K562 (cell line): ENCODE results near the gene DOK3. TPM values are rescaled to one million over a fixed set of nuclear protein-coding genes. Genes with fewer than 3 reads are reported as not detected.
A peak's percentile ranks its signal among the peaks of the same experiment; 100 is the strongest.

Source experiments
- ASH1L ChIP-seq: fragments of 450-650 bp; IDR thresholded peaks from 2 replicates; pipeline ENCODE4 v1.6.1; 2018; ENCODE audit warnings: borderline replicate concordance, mild to moderate bottlenecking, low read depth; ENCODE audit not compliant: partially characterized antibody
- CXXC5 ChIP-seq: fragments of 250-450 bp; sonication (Bioruptor Pico); IDR thresholded peaks from 2 replicates; pipeline ENCODE4 v1.8.0; 2022; ENCODE audit warnings: inconsistent platforms, mild to moderate bottlenecking, moderate library complexity
- FOXJ3 ChIP-seq: sonication (generic); formaldehyde crosslinking; IDR thresholded peaks from 2 replicates; pipeline ENCODE4 v1.4.0; 2020; ENCODE audit warnings: mild to moderate bottlenecking, missing genetic modification reagents
- HMGN3 ChIP-seq: IDR thresholded peaks from 2 replicates; pipeline ENCODE4 v1.6.1; 2011; ENCODE audit warnings: borderline replicate concordance, low read depth, mild to moderate bottlenecking, mixed read lengths, low read length; ENCODE audit not compliant: insufficient read length; ENCODE audit errors: extremely low read depth
- NBN ChIP-seq: fragments of 450-650 bp; IDR thresholded peaks from 2 replicates; pipeline ENCODE4 v1.6.1; 2016; ENCODE audit warnings: low read depth, mild to moderate bottlenecking
- RBFOX2 ChIP-seq: fragments of 200-400 bp; formaldehyde crosslinking; IDR thresholded peaks from 2 replicates; pipeline ENCODE4 v1.6.1; 2017; ENCODE audit warnings: low read depth, mild to moderate bottlenecking, low read length, moderate library complexity
- SP1 ChIP-seq: sonication (generic); formaldehyde crosslinking; IDR thresholded peaks from 2 replicates; pipeline ENCODE4 v1.8.1; 2022; ENCODE audit warnings: mild to moderate bottlenecking, missing genetic modification reagents
- ZBTB17 ChIP-seq: fragments of 450-650 bp; formaldehyde crosslinking; IDR thresholded peaks from 2 replicates; pipeline ENCODE4 v1.4.0; 2020; ENCODE audit warnings: mild to moderate bottlenecking
- ZNF134 ChIP-seq: fragments of 250-450 bp; sonication (Bioruptor Pico); conservative IDR thresholded peaks from 2 replicates; pipeline ENCODE4 v1.4.0; 2020
- ZNF232 ChIP-seq: sonication (generic); formaldehyde crosslinking; IDR thresholded peaks from 2 replicates; pipeline ENCODE4 v1.8.0; 2022; ENCODE audit warnings: mild to moderate bottlenecking, missing genetic modification reagents
- ZNF311 ChIP-seq: fragments of 250-450 bp; sonication (Bioruptor Pico); IDR thresholded peaks from 2 replicates; pipeline ENCODE4 v1.4.0; 2020; ENCODE audit warnings: mild to moderate bottlenecking, moderate library complexity
- polyA plus RNA-seq, 8 experiments: library from polyadenylated mRNA; depleted of rRNA in 4 of 8; stranded (reverse) in 5 of 8; unstranded in 3 of 8; fragments of >200 nt; fragmentation: Nextera tagmentation in 2 of 8; fragmentation: Illumina TruSeq in 1 of 8; extraction: Ambion mirVana in 2 of 8; extraction: Trizol in 1 of 8; gene quantifications; 2 replicates each; pipeline versions ENCODE4 v1.2.1 to v1.2.3, GENCODE V29; 2011 to 2014; ENCODE audit warnings: inconsistent platforms in 1 of 8, missing spikeins in 1 of 8
- total RNA-seq, 7 experiments: library from RNA; depleted of rRNA in 6 of 7; stranded (reverse); fragments of >200 nt in 6 of 7; fragmentation: Illumina TruSeq in 2 of 7; extraction: Trizol in 2 of 7; gene quantifications; 2 replicates each; pipeline versions ENCODE4 v1.2.1 to v1.2.3, GENCODE V29; 2011 to 2021; ENCODE audit warnings: low replicate concordance in 1 of 7
- TF ChIP-seq, protein P1 (sequence below), 2 experiments: fragments of 450-650 bp; IDR thresholded peaks; 2 replicates each; pipeline ENCODE4 v1.6.1; 2016; ENCODE audit warnings: mild to moderate bottlenecking in 2 of 2, borderline replicate concordance in 1 of 2, low read depth in 1 of 2, moderate library complexity in 1 of 2
- TF ChIP-seq, protein P2 (sequence below): IDR thresholded peaks from 2 replicates; pipeline ENCODE4 v1.6.1; 2012; ENCODE audit warnings: low read depth, low read length, improper control_type of control experiment, borderline replicate concordance

The DOK3 gene
- total and polyA plus RNA-seq, 9 of the 15 experiments (the other 6 are each of a cell fraction or from before 2014, with no cell fraction given), result 1.3 to 23.0 (median 8.0) TPM

DNA sequence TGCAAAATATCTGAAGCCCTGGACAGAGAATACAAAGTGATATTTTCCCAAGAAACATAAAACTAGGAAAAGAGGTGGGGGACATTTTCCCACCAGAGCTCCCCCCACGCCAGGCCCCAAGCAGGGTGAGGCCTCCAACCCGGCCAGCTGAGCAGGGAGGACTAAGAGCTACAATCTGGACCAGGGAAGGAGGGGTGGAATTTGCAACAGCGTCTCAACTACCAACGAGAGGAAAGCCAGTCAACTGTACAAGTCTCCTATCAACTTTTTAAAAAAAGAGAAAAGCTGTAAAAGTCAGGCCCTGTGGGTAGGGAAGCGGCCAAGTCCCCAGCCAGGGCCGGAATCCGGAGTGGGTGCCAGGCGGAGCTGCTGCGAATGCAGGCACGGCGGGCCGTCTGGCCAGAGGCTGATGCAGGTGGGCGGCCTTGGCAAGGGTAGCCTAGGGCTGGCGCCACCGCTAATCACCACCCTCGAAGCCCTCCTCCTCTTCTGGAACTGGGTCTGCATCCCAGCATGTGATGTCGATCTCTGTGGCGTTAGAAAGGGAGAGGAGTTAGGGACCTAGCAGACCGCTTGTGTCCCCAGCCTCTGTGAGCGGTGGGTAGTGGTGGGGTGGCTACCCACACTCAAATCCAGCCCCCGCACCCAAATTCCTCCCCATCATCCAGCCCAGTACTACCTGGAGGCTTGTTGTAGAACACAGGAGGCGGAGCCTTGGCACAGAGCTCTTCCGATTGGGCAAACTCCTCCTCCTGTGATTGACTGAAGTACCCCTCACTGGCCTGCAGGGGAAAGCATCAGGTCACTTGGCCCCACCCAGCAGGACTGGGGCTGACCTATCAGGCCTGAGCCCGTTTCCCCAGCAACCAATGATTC, 52.4 kb downstream of the DOK3 start (continued):
- no peak for TF ChIP-seq ZNF232
- no peak for TF ChIP-seq HMGN3
- no peak for TF ChIP-seq FOXJ3 (CRISPR knock-in tag)
- TF ChIP-seq CXXC5 (CRISPR knock-in tag), result no peak
- TF ChIP-seq SP1, result peak; percentile 91
- TF ChIP-seq RBFOX2, result no peak; the same call in 1 of the 2 replicates
- TF ChIP-seq NBN, result no peak
- no peak for TF ChIP-seq ZNF134 (CRISPR knock-in tag)
- no peak for TF ChIP-seq ASH1L
- TF ChIP-seq, protein P1, sequence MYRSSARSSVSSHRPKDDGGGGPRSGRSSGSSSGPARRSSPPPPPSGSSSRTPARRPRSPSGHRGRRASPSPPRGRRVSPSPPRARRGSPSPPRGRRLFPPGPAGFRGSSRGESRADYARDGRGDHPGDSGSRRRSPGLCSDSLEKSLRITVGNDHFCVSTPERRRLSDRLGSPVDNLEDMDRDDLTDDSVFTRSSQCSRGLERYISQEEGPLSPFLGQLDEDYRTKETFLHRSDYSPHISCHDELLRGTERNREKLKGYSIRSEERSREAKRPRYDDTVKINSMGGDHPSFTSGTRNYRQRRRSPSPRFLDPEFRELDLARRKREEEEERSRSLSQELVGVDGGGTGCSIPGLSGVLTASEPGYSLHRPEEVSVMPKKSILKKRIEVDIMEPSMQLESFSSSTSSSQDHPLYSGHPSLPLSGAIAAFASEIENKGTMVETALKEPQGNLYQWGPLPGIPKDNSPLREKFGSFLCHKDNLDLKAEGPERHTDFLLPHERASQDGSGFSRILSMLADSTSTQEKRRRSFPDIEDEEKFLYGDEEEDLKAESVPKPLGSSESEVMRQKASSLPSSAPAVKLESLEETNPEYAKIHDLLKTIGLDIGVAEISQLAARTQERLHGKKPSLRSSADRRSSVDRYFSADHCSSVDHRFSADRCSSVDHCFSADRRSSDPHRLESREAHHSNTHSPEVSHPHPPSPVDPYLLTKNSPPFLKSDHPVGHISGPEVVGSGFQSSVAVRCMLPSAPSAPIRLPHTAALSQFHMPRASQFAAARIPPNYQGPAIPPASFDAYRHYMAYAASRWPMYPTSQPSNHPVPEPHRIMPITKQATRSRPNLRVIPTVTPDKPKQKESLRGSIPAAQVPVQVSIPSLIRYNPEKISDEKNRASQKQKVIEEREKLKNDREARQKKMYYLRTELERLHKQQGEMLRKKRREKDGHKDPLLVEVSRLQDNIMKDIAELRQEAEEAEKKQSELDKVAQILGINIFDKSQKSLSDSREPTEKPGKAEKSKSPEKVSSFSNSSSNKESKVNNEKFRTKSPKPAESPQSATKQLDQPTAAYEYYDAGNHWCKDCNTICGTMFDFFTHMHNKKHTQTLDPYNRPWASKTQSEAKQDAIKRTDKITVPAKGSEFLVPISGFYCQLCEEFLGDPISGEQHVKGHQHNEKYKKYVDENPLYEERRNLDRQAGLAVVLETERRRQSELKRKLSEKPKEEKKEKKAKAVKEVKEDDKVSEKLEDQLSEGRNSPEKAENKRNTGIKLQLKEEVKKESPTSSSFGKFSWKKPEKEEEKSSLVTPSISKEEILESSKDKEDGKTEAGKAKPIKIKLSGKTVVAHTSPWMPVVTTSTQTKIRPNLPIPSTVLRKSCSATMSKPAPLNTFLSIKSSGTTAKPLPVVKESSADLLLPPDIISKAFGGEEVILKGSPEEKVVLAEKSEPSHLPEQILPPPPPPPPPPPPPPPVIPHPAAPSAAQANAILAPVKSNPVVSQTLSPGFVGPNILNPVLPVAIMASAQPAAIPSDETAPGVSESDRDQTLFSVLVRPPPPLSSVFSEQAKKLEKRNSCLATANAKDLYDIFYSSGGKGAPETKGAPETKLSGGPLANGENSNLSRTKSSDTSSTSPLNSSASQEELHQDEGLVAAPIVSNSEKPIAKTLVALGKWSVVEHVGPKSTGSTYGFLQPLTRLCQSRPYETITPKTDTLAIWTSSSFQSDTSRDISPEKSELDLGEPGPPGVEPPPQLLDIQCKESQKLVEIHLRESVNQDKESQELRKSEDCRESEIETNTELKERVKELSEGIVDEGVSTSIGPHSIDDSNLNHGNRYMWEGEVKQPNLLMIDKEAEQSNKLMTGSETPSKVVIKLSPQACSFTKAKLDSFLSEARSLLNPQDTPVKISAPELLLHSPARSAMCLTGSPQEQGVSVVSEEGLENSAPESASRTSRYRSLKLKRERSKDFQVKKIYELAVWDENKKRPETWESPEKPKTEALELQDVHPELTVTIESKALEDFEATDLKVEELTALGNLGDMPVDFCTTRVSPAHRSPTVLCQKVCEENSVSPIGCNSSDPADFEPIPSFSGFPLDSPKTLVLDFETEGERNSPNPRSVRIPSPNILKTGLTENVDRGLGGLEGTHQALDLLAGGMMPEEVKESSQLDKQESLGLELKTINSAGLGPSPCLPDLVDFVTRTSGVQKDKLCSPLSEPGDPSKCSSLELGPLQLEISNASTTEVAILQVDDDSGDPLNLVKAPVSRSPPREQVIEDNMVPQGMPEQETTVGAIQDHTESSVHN (IDR thresholded peaks at IDR 0.05; ENCODE audit: borderline replicate concordance in 1 of 2, low read depth in 1 of 2), result no peak
- TF ChIP-seq ZNF311 (CRISPR knock-in tag), result no peak
- TF ChIP-seq, protein P2, sequence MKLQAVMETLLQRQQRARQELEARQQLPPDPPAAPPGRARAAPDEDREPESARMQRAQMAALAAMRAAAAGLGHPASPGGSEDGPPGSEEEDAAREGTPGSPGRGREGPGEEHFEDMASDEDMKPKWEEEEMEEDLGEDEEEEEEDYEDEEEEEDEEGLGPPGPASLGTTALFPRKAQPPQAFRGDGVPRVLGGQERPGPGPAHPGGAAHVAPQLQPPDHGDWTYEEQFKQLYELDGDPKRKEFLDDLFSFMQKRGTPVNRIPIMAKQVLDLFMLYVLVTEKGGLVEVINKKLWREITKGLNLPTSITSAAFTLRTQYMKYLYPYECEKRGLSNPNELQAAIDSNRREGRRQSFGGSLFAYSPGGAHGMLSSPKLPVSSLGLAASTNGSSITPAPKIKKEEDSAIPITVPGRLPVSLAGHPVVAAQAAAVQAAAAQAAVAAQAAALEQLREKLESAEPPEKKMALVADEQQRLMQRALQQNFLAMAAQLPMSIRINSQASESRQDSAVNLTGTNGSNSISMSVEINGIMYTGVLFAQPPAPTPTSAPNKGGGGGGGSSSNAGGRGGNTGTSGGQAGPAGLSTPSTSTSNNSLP, result no peak
- TF ChIP-seq ZBTB17 (CRISPR knock-in tag), result no peak
